GM21723 (cell line): Measurements from ENCODE around the gene COA8.
"Not testable (repeated sequence)": the region's sequence is repeated elsewhere in the genome, so short reads cannot be mapped to it uniquely, and the experiment has no call there.

Experiments used
- ATAC-seq: cut with Tn5 transposase; IDR thresholded peaks from one replicate; pipeline ENCODE4 v1.9.1; 2021; ENCODE audit warnings: mild to moderate bottlenecking, moderate library complexity; ENCODE audit not compliant: unreplicated experiment

Gene COA8

GRCh38 chr14:103568952-103569351 is 6.2 kb downstream of the COA8 start:
- no peak for ATAC-seq

- ATAC-seq, result no peak
Observed at GRCh38 chr14:103569408-103569807, 6.6 kb downstream of the COA8 start.

GRCh38 chr14:103574104-103574503 is 11.3 kb downstream of the COA8 start:
- ATAC-seq, result no peak

- no peak for ATAC-seq
Observed at GRCh38 chr14:103574707-103575285, 12.0 kb downstream of the COA8 start.

GRCh38 chr14:103576371-103577024 is 13.7 kb downstream of the COA8 start:
- ATAC-seq, result no peak

GRCh38 chr14:103578401-103579075 is 15.8 kb downstream of the COA8 start:
- ATAC-seq, result no peak

- no peak for ATAC-seq
Observed at GRCh38 chr14:103581206-103581605, 18.4 kb downstream of the COA8 start.

- no peak for ATAC-seq
Observed at GRCh38 chr14:103581954-103582703, 19.4 kb downstream of the COA8 start.

GRCh38 chr14:103584326-103584915 is 21.7 kb downstream of the COA8 start:
- ATAC-seq, result no peak

GRCh38 chr14:103593577-103593976 is 30.8 kb downstream of the COA8 start:
- ATAC-seq, result peak; percentile 96

GRCh38 chr14:103594265-103594664 is 31.5 kb downstream of the COA8 start:
- no peak for ATAC-seq

GRCh38 chr14:103597623-103598377 is 35.0 kb downstream of the COA8 start:
- ATAC-seq, result no peak

- ATAC-seq, result no peak
Observed at GRCh38 chr14:103600503-103600902, 37.7 kb downstream of the COA8 start.

- ATAC-seq, result no peak
Observed at GRCh38 chr14:103604620-103605019, 41.9 kb downstream of the COA8 start.

GRCh38 chr14:103606963-103607668 is 44.4 kb downstream of the COA8 start:
- ATAC-seq, result peak; percentile 87

GRCh38 chr14:103607822-103608221 is 45.1 kb downstream of the COA8 start:
- no peak for ATAC-seq

- not testable (repeated sequence) for ATAC-seq
Observed at GRCh38 chr14:103609081-103609480, 46.3 kb downstream of the COA8 start.

- ATAC-seq, result no peak
Observed at GRCh38 chr14:103611215-103611614, 48.5 kb downstream of the COA8 start.

- ATAC-seq, result no peak
Observed at GRCh38 chr14:103613517-103613916, 50.8 kb downstream of the COA8 start.
